Esophagus squamous epithelium (tissue), 4 donors: ENCODE results near the gene CHTOP.

ENCODE experiments used
- CTCF ChIP-seq, 6 experiments: fragments of 450-650 bp in 4 of 6; fragments of 200-600 bp in 2 of 6; sonication (generic) in 2 of 6; IDR thresholded peaks; one replicate each; pipeline ENCODE4 v1.5.1; 2016 to 2019; ENCODE audit warnings: antibody characterized with exemption in 6 of 6, mild to moderate bottlenecking in 4 of 6, moderate library complexity in 4 of 6
- POLR2A ChIP-seq, 4 donors: fragments of 450-650 bp; IDR thresholded peaks; one replicate each; pipeline ENCODE4 v1.6.1; 2017; ENCODE audit warnings: antibody characterized with exemption in 4 of 4, mild to moderate bottlenecking in 4 of 4, moderate library complexity in 3 of 4

DNA sequence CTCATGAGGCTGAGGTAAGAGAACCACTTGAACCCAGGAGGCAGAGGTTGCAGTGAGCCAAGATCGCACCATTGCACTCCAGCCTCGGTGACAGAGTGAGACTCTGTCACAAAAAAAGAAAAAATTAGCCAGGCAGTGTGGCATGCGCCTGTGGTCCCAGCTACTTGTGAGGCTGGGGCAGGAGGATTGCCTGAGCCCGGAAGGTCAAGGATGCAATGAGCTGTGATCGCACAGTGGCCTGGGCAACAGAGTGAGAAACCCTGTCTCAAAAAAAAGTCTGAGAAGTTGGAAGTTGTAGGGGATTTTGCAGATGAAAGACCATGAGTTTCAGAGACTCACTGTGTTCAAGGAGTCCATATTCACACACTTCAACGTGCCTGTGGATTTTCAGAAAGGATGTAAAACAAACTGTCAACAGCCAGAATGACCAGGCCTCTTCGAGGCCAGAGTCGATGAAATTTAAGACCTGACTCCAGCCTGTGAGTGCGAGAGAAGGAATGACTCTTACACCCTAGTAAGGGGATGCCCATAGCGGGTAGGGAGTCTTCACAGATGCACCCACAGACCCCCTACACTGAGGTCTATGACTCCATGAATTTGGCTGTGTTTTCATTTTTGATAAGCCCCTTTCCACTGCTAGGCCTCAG is 8.8 kb upstream of the CHTOP start:
- TF ChIP-seq CTCF (IDR thresholded peaks at IDR 0.05) (no peak), POLR2A (IDR thresholded peaks at IDR 0.05) (no peak)
